ENCODE results near the gene RASGRF2. TPM values are rescaled to one million over a fixed set of nuclear protein-coding genes. Genes with fewer than 3 reads are reported as not detected.
A peak's percentile ranks its signal among the peaks of the same experiment; 100 is the strongest.

The RASGRF2 gene
- total RNA-seq, 1 donor from 2014 or later, result 1.4 TPM

GRCh38 chr5:81180780-81181460 lies 220.8 kb downstream of the RASGRF2 start:
- Mint-ChIP-seq H3K27ac (ENCODE audit: unreplicated experiment) (no peak overlapping the region), H3K27me3 (ENCODE audit: unreplicated experiment) (peaks cover 2% of the 10 kb centered on the region), H3K4me3 (ENCODE audit: unreplicated experiment) (no peak overlapping the region), H3K36me3 (ENCODE audit: unreplicated experiment) (no peaks in the 10 kb centered on the region), H3K9me3 (ENCODE audit: unreplicated experiment) (peaks cover 3% of the 10 kb centered on the region), H3K4me1 (ENCODE audit: low read depth, unreplicated experiment) (peaks cover 20% of the 10 kb centered on the region)
- TF ChIP-seq CTCF (IDR thresholded peaks at IDR 0.05; ENCODE audit: partially characterized antibody, unreplicated experiment), result no peak
- DNase-seq, result no peak

GRCh38 chr5:81181576-81182316 lies 221.6 kb downstream of the RASGRF2 start:
- Mint-ChIP-seq H3K4me1 (ENCODE audit: low read depth, unreplicated experiment) (peaks cover 24% of the 10 kb centered on the region), H3K27me3 (ENCODE audit: unreplicated experiment) (peaks cover 2% of the 10 kb centered on the region), H3K4me3 (ENCODE audit: unreplicated experiment) (no peak overlapping the region), H3K9me3 (ENCODE audit: unreplicated experiment) (peaks cover 3% of the 10 kb centered on the region), H3K27ac (ENCODE audit: unreplicated experiment) (no peak overlapping the region), H3K36me3 (ENCODE audit: unreplicated experiment) (no peaks in the 10 kb centered on the region)
- no peak for DNase-seq
- TF ChIP-seq CTCF (IDR thresholded peaks at IDR 0.05; ENCODE audit: partially characterized antibody, unreplicated experiment), result no peak

- Mint-ChIP-seq H3K27ac (ENCODE audit: unreplicated experiment) (no peak overlapping the region), H3K36me3 (ENCODE audit: unreplicated experiment) (no peaks in the 10 kb centered on the region), H3K4me3 (ENCODE audit: unreplicated experiment) (no peak overlapping the region), H3K4me1 (ENCODE audit: low read depth, unreplicated experiment) (peaks cover 24% of the 10 kb centered on the region), H3K9me3 (ENCODE audit: unreplicated experiment) (peaks cover 4% of the 10 kb centered on the region), H3K27me3 (ENCODE audit: unreplicated experiment) (peaks cover 2% of the 10 kb centered on the region)
- DNase-seq, result no peak
- no peak for TF ChIP-seq CTCF (IDR thresholded peaks at IDR 0.05; ENCODE audit: partially characterized antibody, unreplicated experiment)
Measured at GRCh38 chr5:81182396-81183390, 222.5 kb downstream of the RASGRF2 start.

- Mint-ChIP-seq H3K27me3 (ENCODE audit: unreplicated experiment) (peaks cover 2% of the 10 kb centered on the region), H3K4me3 (ENCODE audit: unreplicated experiment) (peak overlapping the region; percentile 31)
Measured at GRCh38 chr5:81183811-81184748, 223.9 kb downstream of the RASGRF2 start.

More at GRCh38 chr5:81183811-81184748, 223.9 kb downstream of the RASGRF2 start:
- Mint-ChIP-seq H3K27ac (ENCODE audit: unreplicated experiment) (peak overlapping the region; percentile 90), H3K36me3 (ENCODE audit: unreplicated experiment) (no peaks in the 10 kb centered on the region), H3K4me1 (ENCODE audit: low read depth, unreplicated experiment) (peaks cover 24% of the 10 kb centered on the region), H3K9me3 (ENCODE audit: unreplicated experiment) (peaks cover 5% of the 10 kb centered on the region)
- no peak for TF ChIP-seq CTCF (IDR thresholded peaks at IDR 0.05; ENCODE audit: partially characterized antibody, unreplicated experiment)
- peak; percentile 37 for DNase-seq

Data from glutamatergic neuron (in vitro differentiated cells).